Measurements from ENCODE around the gene PUM2. TPM values are rescaled to one million over a fixed set of nuclear protein-coding genes. Genes with fewer than 3 reads are reported as not detected.

Gene PUM2
- total and polyA plus RNA-seq, 2 of the 13 experiments (the other 11 are each of a cell fraction or from before 2014, with no cell fraction given): 69.6 to 69.8 TPM

DNA sequence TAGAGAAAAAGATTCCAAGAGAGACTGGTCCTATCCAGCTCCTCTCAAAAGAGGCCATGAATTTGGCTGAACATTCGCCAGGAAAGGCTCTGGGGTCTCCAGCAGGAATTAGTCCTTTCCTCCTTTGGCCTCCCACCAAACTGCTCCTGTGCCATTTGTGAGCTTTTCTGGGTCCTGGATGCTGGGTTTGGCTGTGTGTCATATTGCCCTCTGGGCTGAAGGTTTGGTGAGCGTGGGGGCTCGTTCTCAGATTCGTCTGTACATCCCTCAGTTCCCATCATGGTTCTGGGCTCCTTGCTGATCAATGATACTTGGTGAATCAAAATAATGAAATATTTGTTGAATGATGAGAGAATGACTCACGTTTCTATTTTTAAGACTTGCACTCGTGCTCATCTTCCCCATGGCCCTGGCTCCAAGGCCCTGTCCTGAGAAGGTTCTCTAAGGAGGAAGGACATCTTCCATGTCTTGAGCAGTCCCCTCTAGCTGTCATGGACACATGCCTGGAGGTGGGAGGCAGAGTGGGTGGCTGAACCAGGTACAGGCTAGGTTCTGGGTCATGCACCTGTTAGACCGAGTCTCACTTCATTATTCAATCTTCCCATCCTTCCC is 48.4 kb upstream of the PUM2 start:
- Histone ChIP-seq H3K79me2 (ENCODE audit: insufficient read depth, low read length) (no peaks in the 10 kb centered on the region), H2AFZ (ENCODE audit: low read length) (no peak overlapping the region), H3K27me3 (ENCODE audit: control insufficient read depth in 1 of 2, insufficient read depth in 2 of 2, low read length in 2 of 2) (peaks cover 2 to 38% of the 10 kb centered on the region in 2 experiments), H3K4me3 (replicated peaks in 1 of 3; ENCODE audit: insufficient read depth in 1 of 3, low read depth in 2 of 3, low read length in 3 of 3) (no peak overlapping the region), H4K20me1 (ENCODE audit: insufficient read depth, low read length) (no peaks in the 10 kb centered on the region), H3K4me2 (ENCODE audit: low read depth, low read length) (no peak overlapping the region), H3K36me3 (replicated peaks in 1 of 2; ENCODE audit: control insufficient read depth in 1 of 2, insufficient read depth in 2 of 2, low read length in 2 of 2) (no peaks in the 10 kb centered on the region), H3K4me1 (ENCODE audit: insufficient read depth, low read length) (no peaks in the 10 kb centered on the region), H3K9me3 (ENCODE audit: low read length) (no peaks in the 10 kb centered on the region), H3K9ac (ENCODE audit: insufficient read depth, low read depth, low read length) (no peak overlapping the region), H3K27ac (ENCODE audit: extremely low read length, insufficient read depth, low read length) (no peak overlapping the region)
- DNase-seq (ENCODE audit: low spot score): no peak
- POLR2A ChIA-PET: interaction anchor here (2.4 kb wide), 1 partner anchor 48 kb away, joined by 8 read pairs; the partner anchor contains the start of gene RHOB
- CTCF ChIA-PET (ENCODE audit: low intra/inter-chr PET ratio, low total read pairs): no interaction called here
- BruUV-seq (replicated peaks): no TSS peak
- no peak for TF ChIP-seq SAFB2 (CRISPR knock-in tag; IDR thresholded peaks at IDR 0.05; ENCODE audit: borderline replicate concordance, low read depth)
- TF ChIP-seq, protein P1, sequence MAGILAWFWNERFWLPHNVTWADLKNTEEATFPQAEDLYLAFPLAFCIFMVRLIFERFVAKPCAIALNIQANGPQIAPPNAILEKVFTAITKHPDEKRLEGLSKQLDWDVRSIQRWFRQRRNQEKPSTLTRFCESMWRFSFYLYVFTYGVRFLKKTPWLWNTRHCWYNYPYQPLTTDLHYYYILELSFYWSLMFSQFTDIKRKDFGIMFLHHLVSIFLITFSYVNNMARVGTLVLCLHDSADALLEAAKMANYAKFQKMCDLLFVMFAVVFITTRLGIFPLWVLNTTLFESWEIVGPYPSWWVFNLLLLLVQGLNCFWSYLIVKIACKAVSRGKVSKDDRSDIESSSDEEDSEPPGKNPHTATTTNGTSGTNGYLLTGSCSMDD (CRISPR knock-in tag; IDR thresholded peaks at IDR 0.05): no peak
- no peak for TF ChIP-seq ZNF30 (CRISPR knock-in tag; IDR thresholded peaks at IDR 0.05)
- TF ChIP-seq ZNF138 (CRISPR knock-in tag; IDR thresholded peaks at IDR 0.05; ENCODE audit: low read depth): no peak
- TF ChIP-seq MAF1 (CRISPR knock-in tag; IDR thresholded peaks at IDR 0.05; ENCODE audit: borderline replicate concordance): no peak
- TF ChIP-seq PHF8 (CRISPR knock-in tag; IDR thresholded peaks at IDR 0.05): no peak
- no peak for TF ChIP-seq ZNF136 (CRISPR knock-in tag; IDR thresholded peaks at IDR 0.05; ENCODE audit: low read depth)
- TF ChIP-seq ZNF670 (CRISPR knock-in tag; IDR thresholded peaks at IDR 0.05; ENCODE audit: borderline replicate concordance): no peak
- TF ChIP-seq ZNF678 (CRISPR knock-in tag; IDR thresholded peaks at IDR 0.05): no peak
- no peak for TF ChIP-seq KLF11 (CRISPR knock-in tag; IDR thresholded peaks at IDR 0.05)
- TF ChIP-seq ZNF547 (CRISPR knock-in tag; IDR thresholded peaks at IDR 0.05): no peak
- TF ChIP-seq ZNF468 (CRISPR knock-in tag; IDR thresholded peaks at IDR 0.05): no peak
- TF ChIP-seq, protein P2, sequence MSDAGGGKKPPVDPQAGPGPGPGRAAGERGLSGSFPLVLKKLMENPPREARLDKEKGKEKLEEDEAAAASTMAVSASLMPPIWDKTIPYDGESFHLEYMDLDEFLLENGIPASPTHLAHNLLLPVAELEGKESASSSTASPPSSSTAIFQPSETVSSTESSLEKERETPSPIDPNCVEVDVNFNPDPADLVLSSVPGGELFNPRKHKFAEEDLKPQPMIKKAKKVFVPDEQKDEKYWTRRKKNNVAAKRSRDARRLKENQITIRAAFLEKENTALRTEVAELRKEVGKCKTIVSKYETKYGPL (CRISPR knock-in tag; IDR thresholded peaks at IDR 0.05): no peak
- TF ChIP-seq KLF9 (CRISPR knock-in tag; IDR thresholded peaks at IDR 0.05; ENCODE audit: low read depth): no peak
- TF ChIP-seq, protein P3, sequence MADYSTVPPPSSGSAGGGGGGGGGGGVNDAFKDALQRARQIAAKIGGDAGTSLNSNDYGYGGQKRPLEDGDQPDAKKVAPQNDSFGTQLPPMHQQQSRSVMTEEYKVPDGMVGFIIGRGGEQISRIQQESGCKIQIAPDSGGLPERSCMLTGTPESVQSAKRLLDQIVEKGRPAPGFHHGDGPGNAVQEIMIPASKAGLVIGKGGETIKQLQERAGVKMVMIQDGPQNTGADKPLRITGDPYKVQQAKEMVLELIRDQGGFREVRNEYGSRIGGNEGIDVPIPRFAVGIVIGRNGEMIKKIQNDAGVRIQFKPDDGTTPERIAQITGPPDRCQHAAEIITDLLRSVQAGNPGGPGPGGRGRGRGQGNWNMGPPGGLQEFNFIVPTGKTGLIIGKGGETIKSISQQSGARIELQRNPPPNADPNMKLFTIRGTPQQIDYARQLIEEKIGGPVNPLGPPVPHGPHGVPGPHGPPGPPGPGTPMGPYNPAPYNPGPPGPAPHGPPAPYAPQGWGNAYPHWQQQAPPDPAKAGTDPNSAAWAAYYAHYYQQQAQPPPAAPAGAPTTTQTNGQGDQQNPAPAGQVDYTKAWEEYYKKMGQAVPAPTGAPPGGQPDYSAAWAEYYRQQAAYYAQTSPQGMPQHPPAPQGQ (CRISPR knock-in tag; IDR thresholded peaks at IDR 0.05; ENCODE audit: borderline replicate concordance): no peak
- no peak for TF ChIP-seq TOE1 (CRISPR knock-in tag; IDR thresholded peaks at IDR 0.05)
- 8% methylated on average over 7 of the region's 7 CpGs for WGBS (ENCODE audit: low lambda C conversion rate)
- FAIRE-seq: no peak
- ATAC-seq: no peak
- in situ Hi-C loops (cut with HindIII; ENCODE audit: extremely low pct_ligation_motif_present, low pct_unique_long_range_greater_than_20kb) (loop anchor here (5.0 to 25.0 kb wide), 2 partner anchors 243 to 588 kb away; no protein-coding TSS in a partner anchor), intact Hi-C loops (cut with micrococcal nuclease; ENCODE audit: unreplicated experiment) (no loop called here)
